Measurements from ENCODE around the gene NME1.
"Not testable (repeated sequence)": the region's sequence is repeated elsewhere in the genome, so short reads cannot be mapped to it uniquely, and the experiment has no call there.

DNA sequence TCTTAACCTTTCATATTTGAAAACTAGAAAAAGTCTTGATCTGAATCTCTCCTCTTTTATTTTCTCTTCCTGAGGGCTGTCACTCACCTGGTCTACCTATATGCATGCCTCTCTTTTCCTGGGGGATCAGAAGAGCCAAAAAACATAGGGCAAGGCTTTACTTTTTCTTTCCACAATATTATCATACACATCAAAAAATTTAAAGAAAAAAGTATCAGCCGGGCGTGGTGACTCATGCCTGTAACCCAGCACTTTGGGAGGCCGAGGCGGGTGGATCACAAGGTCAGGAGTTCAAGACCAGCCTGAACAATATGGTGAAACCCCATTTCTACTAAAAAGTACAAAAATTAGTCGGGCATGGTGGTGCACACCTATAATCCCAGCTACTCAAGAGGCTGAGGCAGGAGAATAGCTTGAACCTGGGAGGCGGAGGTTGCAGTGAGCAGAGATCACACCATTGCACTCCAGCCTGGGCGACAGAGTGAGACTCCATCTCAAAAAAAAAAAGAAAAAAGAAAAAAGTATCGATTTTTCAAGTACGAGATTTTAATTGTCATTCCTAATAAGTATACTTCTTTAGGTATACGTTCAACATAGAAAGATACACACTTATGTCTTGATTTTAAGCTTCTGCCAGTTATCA lies 30.8 kb upstream of the NME1 start:
- TF ChIP-seq EP300, POLR2AphosphoS5 (IDR thresholded peaks at IDR 0.05): not testable (repeated sequence)

All from sigmoid colon (tissue), 4 donors.